Right atrium auricular region (tissue), 2 donors: Measurements from ENCODE around the gene PRTN3. TPM values are rescaled to one million over a fixed set of nuclear protein-coding genes. Genes with fewer than 3 reads are reported as not detected.
A peak's percentile ranks its signal among the peaks of the same experiment; 100 is the strongest.
"Not testable (repeated sequence)": the region's sequence is repeated elsewhere in the genome, so short reads cannot be mapped to it uniquely, and the experiment has no call there.

Source experiments
- DNase-seq: peaks from one replicate; pipeline ENCODE4 v3.0.0-alpha.2; 2019; ENCODE audit warnings: low spot score
- H3K27ac ChIP-seq, 2 donors: fragments of 200-600 bp; sonication (generic); 1 replicate in 1 of 2; 2 replicates in 1 of 2; pipeline ENCODE4 v1.5.1; 2016 to 2019
- H3K27me3 ChIP-seq, 2 donors: fragments of 200-600 bp; sonication (generic); one replicate each; pipeline versions ENCODE4 v1.5.1 to v1.6.0; 2017 to 2019
- H3K36me3 ChIP-seq: fragments of 200-600 bp; sonication (generic); one replicate; pipeline ENCODE4 v1.5.1; 2016
- H3K4me1 ChIP-seq, 2 donors: fragments of 200-600 bp; sonication (generic); one replicate each; pipeline versions ENCODE4 v1.5.1 to v1.6.0; 2017 to 2019
- H3K4me3 ChIP-seq, 2 donors: fragments of 200-600 bp; sonication (generic); 1 replicate in 1 of 2; 2 replicates in 1 of 2; pipeline ENCODE4 v1.5.1; 2017 to 2019; ENCODE audit warnings: mild to moderate bottlenecking in 1 of 2, moderate library complexity in 1 of 2
- H3K9me3 ChIP-seq, 2 donors: fragments of 200-600 bp; sonication (generic); one replicate each; pipeline ENCODE4 v1.5.1; 2019
- total RNA-seq, 2 donors: library from RNA; depleted of rRNA; stranded (reverse); fragments of >200 nt; gene quantifications; one replicate each; pipeline ENCODE4 v1.1.0, GENCODE V29; 2016
- TF ChIP-seq, protein P1 (sequence below), 2 donors: fragments of 200-600 bp; sonication (generic); IDR thresholded peaks; one replicate each; pipeline ENCODE4 v1.5.1; 2019; ENCODE audit warnings: antibody characterized with exemption in 2 of 2

Gene PRTN3
- total RNA-seq, 2 donors from 2014 or later = not detected

DNA sequence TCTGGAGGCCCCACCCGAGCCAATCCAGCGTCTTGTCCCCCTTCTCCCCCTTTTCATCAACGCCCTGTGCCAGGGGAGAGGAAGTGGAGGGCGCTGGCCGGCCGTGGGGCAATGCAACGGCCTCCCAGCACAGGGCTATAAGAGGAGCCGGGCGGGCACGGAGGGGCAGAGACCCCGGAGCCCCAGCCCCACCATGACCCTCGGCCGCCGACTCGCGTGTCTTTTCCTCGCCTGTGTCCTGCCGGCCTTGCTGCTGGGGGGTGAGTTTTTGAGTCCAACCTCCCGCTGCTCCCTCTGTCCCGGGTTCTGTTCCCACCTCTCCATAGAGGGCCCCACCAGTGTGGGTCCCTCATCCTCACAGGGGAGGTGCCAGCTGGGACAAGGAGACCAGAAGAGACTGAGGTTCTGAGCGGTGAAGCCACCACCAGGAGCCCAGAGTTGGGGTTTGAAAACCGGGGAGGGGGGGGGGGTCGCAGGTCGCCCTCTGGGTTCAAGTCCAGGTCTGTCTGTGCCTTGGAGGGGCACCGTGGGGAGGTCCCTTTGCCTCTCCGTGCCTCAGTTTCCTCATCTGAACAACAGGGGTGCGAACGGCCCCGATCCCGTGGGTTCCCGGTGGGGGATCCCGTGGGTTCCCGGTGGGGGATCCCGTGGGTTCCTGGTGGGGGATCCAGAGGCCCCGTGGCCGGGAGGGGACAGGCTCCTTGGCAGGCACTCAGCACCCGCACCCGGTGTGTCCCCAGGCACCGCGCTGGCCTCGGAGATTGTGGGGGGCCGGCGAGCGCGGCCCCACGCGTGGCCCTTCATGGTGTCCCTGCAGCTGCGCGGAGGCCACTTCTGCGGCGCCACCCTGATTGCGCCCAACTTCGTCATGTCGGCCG is 11.6 kb downstream of the PRTN3 start, which contains the start of gene ELANE:
TSS of gene ELANE (plus strand) at position 168 of the 878 bp plus-strand sequence. CDS start at position 194, 26 bp downstream.
- peaks cover 0 to 5% of the 10 kb centered on the region in 2 donors for H3K27me3 ChIP-seq
- DNase-seq = no peak
- peak within 1 kb of the TSS in 1 of 2 donors; percentile 21 for H3K4me3 ChIP-seq
- H3K4me1 ChIP-seq = peaks cover 0 to 23% of the 10 kb centered on the region in 2 donors
- H3K36me3 ChIP-seq = no peaks in the 10 kb centered on the region
- peak within 1 kb of the TSS; percentile 68 to 84 for H3K27ac ChIP-seq
- no peaks in the 10 kb centered on the region for H3K9me3 ChIP-seq
- TF ChIP-seq, protein P1, sequence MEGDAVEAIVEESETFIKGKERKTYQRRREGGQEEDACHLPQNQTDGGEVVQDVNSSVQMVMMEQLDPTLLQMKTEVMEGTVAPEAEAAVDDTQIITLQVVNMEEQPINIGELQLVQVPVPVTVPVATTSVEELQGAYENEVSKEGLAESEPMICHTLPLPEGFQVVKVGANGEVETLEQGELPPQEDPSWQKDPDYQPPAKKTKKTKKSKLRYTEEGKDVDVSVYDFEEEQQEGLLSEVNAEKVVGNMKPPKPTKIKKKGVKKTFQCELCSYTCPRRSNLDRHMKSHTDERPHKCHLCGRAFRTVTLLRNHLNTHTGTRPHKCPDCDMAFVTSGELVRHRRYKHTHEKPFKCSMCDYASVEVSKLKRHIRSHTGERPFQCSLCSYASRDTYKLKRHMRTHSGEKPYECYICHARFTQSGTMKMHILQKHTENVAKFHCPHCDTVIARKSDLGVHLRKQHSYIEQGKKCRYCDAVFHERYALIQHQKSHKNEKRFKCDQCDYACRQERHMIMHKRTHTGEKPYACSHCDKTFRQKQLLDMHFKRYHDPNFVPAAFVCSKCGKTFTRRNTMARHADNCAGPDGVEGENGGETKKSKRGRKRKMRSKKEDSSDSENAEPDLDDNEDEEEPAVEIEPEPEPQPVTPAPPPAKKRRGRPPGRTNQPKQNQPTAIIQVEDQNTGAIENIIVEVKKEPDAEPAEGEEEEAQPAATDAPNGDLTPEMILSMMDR (IDR thresholded peaks at IDR 0.05) = no peak

DNA sequence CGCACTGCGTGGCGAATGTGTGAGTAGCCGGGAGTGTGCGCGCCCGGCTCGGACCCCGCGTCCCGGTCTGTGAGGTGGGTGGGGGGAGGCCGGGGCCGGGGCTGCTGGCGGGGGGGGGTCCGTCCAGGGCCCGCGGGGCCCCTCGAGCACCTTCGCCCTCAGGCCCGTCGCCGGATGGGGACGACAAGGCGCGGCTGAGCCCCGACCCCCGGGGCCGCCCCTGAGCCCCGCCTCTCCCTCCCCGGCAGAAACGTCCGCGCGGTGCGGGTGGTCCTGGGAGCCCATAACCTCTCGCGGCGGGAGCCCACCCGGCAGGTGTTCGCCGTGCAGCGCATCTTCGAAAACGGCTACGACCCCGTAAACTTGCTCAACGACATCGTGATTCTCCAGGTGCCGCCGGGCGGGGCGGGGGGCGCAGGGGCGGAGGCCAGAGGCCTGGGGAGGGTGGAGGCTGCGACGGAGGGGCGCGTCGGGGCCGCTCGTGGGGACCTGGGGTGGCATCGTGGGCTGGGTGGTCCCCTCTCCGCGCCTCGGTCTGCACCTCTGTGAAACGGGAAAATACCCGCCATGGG is 12.3 kb downstream of the PRTN3 start:
- Histone ChIP-seq H3K9me3 (no peaks in the 10 kb centered on the region), H3K4me1 (peaks cover 0 to 16% of the 10 kb centered on the region in 2 donors), H3K27ac (no peak overlapping the region), H3K27me3 (peaks cover 0 to 5% of the 10 kb centered on the region in 2 donors), H3K36me3 (no peaks in the 10 kb centered on the region), H3K4me3 (no peak overlapping the region)
- TF ChIP-seq, protein P1 (IDR thresholded peaks at IDR 0.05) = no peak
- DNase-seq = no peak

DNA sequence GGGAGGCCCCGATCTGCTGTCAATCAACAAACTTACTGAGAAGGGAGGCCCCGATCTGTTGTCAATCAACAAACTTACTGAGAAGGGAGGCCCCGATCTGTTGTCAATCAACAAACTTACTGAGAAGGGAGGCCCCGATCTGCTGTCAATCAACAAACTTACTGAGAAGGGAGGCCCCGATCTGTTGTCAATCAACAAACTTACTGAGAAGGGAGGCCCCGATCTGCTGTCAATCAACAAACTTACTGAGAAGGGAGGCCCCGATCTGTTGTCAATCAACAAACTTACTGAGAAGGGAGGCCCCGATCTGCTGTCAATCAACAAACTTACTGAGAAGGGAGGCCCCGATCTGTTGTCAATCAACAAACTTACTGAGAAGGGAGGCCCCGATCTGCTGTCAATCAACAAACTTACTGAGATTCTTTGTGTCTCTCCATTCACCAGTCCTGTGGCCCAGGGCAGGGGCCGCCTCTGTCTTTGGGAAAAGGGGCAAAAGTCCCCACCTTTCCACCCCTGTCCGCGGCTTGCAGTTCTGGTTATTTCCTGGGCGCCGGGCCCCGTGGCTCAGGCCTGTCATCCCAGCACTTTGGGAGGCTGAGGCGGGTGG is 12.9 kb downstream of the PRTN3 start:
- not testable (repeated sequence) for H3K27ac ChIP-seq, H3K4me3 ChIP-seq, H3K27me3 ChIP-seq, H3K9me3 ChIP-seq, DNase-seq, H3K36me3 ChIP-seq
- H3K4me1 ChIP-seq = peaks cover 0 to 12% of the 10 kb centered on the region in 2 donors

DNA sequence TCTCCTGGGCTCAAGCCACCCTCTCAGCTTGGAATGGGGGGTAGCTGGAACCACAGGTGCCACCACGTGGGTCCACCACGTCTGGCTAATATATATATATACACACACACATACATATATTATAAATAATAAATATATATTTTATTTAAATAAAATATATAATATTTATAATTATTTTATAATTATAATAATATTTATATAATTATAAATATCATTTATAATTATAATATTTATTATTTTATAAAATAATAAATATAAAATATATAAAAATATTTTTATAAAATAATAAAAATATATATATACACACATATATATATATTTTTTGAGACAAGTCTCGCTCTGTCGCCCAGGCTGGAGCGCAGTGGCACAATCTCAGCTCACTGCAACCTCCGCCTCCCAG is 13.8 kb downstream of the PRTN3 start:
- Histone ChIP-seq H3K9me3 (no peaks in the 10 kb centered on the region), H3K4me3 (no peak overlapping the region), H3K27ac (no peak overlapping the region), H3K27me3 (peaks cover 0 to 5% of the 10 kb centered on the region in 2 donors), H3K36me3 (no peaks in the 10 kb centered on the region), H3K4me1 (peaks cover 0 to 12% of the 10 kb centered on the region in 2 donors)
- TF ChIP-seq, protein P1 (IDR thresholded peaks at IDR 0.05) = no peak
- DNase-seq = no peak

DNA sequence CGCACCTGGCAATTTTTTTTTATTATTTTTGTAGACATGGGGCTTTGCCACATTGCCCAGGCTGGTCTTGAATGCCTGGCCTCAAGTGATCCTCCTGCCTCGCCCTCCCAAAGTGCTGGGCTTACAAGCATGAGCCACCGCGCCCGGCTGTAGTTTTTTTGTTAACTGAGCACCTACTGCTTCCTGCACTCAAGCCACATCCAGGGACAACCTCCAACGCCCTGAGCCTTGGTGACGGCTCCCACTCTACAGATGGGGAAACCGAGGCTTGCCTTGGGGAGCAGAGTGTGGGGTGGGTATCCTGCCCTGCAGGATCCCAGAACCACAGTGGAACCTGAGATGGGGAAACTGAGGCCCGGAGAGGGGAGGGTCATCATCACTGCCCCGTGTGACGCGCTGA is 14.3 kb downstream of the PRTN3 start:
- no peak for DNase-seq
- TF ChIP-seq, protein P1 (IDR thresholded peaks at IDR 0.05) = no peak

More for the DNA sequence above, 14.3 kb downstream of the PRTN3 start:
- Histone ChIP-seq H3K4me1 (peaks cover 0 to 15% of the 10 kb centered on the region in 2 donors), H3K27ac (no peak overlapping the region), H3K9me3 (no peaks in the 10 kb centered on the region), H3K36me3 (no peaks in the 10 kb centered on the region), H3K4me3 (no peak overlapping the region), H3K27me3 (peaks cover 0 to 6% of the 10 kb centered on the region in 2 donors)
